ENCODE results near the gene SFI1.

- TF ChIP-seq ZNF121 (tag by site-specific recombination; IDR thresholded peaks at IDR 0.05) (no peak), ZNF221 (tag by site-specific recombination; IDR thresholded peaks at IDR 0.05; ENCODE audit: borderline replicate concordance) (no peak), ZNF18 (tag by site-specific recombination; IDR thresholded peaks at IDR 0.05) (no peak), CTCF (tag by site-specific recombination; IDR thresholded peaks at IDR 0.05) (no peak), ZNF549 (tag by site-specific recombination; IDR thresholded peaks at IDR 0.05) (no peak), ZNF501 (tag by site-specific recombination; IDR thresholded peaks at IDR 0.05) (no peak), ZNF292 (tag by site-specific recombination; IDR thresholded peaks at IDR 0.05; ENCODE audit: borderline replicate concordance, low read depth) (no peak)
Measured at GRCh38 chr22:31652088-31652487, 155.8 kb downstream of the SFI1 start.
